Esophagus (tissue), 2 donors: ENCODE data around the gene LIMD2. TPM values are rescaled to one million over a fixed set of nuclear protein-coding genes. Genes with fewer than 3 reads are reported as not detected.

ENCODE experiments used
- H3K27ac ChIP-seq, 2 donors: one replicate each; pipeline ENCODE4 v1.5.1; 2013; ENCODE audit warnings: low read depth in 2 of 2, mild to moderate bottlenecking in 2 of 2, inconsistent platforms in 1 of 2, low read length in 1 of 2, moderate library complexity in 1 of 2
- H3K27me3 ChIP-seq, 2 donors: one replicate each; pipeline ENCODE4 v1.6.1; 2013; ENCODE audit warnings: low read length in 2 of 2, control low read depth in 1 of 2, mild to moderate bottlenecking in 1 of 2; ENCODE audit not compliant: insufficient read depth in 2 of 2, control insufficient read depth in 1 of 2
- H3K36me3 ChIP-seq, 2 donors: one replicate each; pipeline ENCODE4 v1.6.1; 2013; ENCODE audit warnings: low read length in 1 of 2; ENCODE audit not compliant: control insufficient read depth in 2 of 2, insufficient read depth in 2 of 2
- H3K4me1 ChIP-seq, 2 donors: one replicate each; pipeline ENCODE4 v1.6.1; 2013; ENCODE audit warnings: low read length in 1 of 2; ENCODE audit not compliant: control insufficient read depth in 2 of 2, insufficient read depth in 2 of 2
- H3K4me3 ChIP-seq, 2 donors: one replicate each; pipeline ENCODE4 v1.5.1; 2013; ENCODE audit warnings: low read length in 2 of 2, mild to moderate bottlenecking in 2 of 2, low read depth in 1 of 2, moderate library complexity in 1 of 2
- H3K9me3 ChIP-seq, 2 donors: one replicate each; pipeline ENCODE4 v1.6.1; 2013; ENCODE audit warnings: mild to moderate bottlenecking in 2 of 2, low read depth in 1 of 2, low read length in 1 of 2, moderate library complexity in 1 of 2; ENCODE audit not compliant: control insufficient read depth in 2 of 2, insufficient read depth in 1 of 2
- WGBS, 2 donors: extraction: QIAGEN DNeasy Blood & Tissue Kit; methylation state at CpG; one replicate each; pipeline ENCODE4 v1.1.7; 2013; 5-methylcytosine and 5-hydroxymethylcytosine counted together
- polyA plus RNA-seq, 2 donors: library from polyadenylated mRNA; stranded (reverse); fragments of 200-250 nt; gene quantifications; one replicate each; pipeline ENCODE4 v1.2.3, GENCODE V29; 2013
- donor health status: healthy with polysubstance abuse.
- donor health status: Bipolar disorder and iron deficiency.

Gene LIMD2
- polyA plus RNA-seq, 2 donors = 4.6 to 6.3 TPM

GRCh38 chr17:63647065-63647725 is 52.7 kb downstream of the LIMD2 start:
- Histone ChIP-seq H3K4me1 (no peaks in the 10 kb centered on the region), H3K27ac (no peak overlapping the region), H3K36me3 (peaks cover 0 to 14% of the 10 kb centered on the region in 2 donors), H3K9me3 (no peaks in the 10 kb centered on the region), H3K4me3 (no peak overlapping the region), H3K27me3 (no peaks in the 10 kb centered on the region)
- 79 to 88% methylated on average over 4 of the region's 4 CpGs for WGBS, 2 donors

- no peaks in the 10 kb centered on the region for H3K4me1 ChIP-seq
These were observed 53.5 kb downstream of the LIMD2 start for GRCh38 chr17:63646488-63646806.

More at GRCh38 chr17:63646488-63646806, 53.5 kb downstream of the LIMD2 start:
- Histone ChIP-seq H3K4me3 (no peak overlapping the region), H3K9me3 (no peaks in the 10 kb centered on the region), H3K27ac (no peak overlapping the region), H3K27me3 (no peaks in the 10 kb centered on the region), H3K36me3 (peaks cover 0 to 14% of the 10 kb centered on the region in 2 donors)
- 88 to 97% methylated on average over 1 of the region's 1 CpG for WGBS, 2 donors

Other genes with a start within 250 kb of the LIMD2 start
- 1 to 10 TPM; 1.2 to 1.9 TPM for gene ACE, start 223.1 kb downstream of the LIMD2 start, polyA plus RNA-seq
- under 1 TPM in 1 of 2 donors, not detected in 1; 0.04 TPM for gene KCNH6, start 176.8 kb downstream of the LIMD2 start, polyA plus RNA-seq
- gene DCAF7, start 149.6 kb downstream of the LIMD2 start, polyA plus RNA-seq = 10 to 100 TPM in 1 of 2 donors, 1 to 10 TPM in 1; 9.1 to 16.0 TPM
- gene TACO1, start 99.2 kb downstream of the LIMD2 start, polyA plus RNA-seq = 10 to 100 TPM in 1 of 2 donors, 1 to 10 TPM in 1; 8.5 to 17.2 TPM
- gene MAP3K3, start 77.7 kb downstream of the LIMD2 start, polyA plus RNA-seq = 10 to 100 TPM; 10.5 to 12.1 TPM
- 10 to 100 TPM; 15.5 to 17.2 TPM for gene STRADA, start 41.7 kb upstream of the LIMD2 start, polyA plus RNA-seq
- gene CCDC47, start 73.5 kb upstream of the LIMD2 start, polyA plus RNA-seq = 10 to 100 TPM; 16.3 to 36.4 TPM
- 10 to 100 TPM; 48.7 to 69.6 TPM for gene DDX42, start 74.0 kb upstream of the LIMD2 start, polyA plus RNA-seq
- gene PSMC5, start 127.3 kb upstream of the LIMD2 start, polyA plus RNA-seq = 100 to 1,000 TPM; 137 to 156 TPM
- 10 to 100 TPM; 15.1 to 18.5 TPM for gene FTSJ3, start 127.5 kb upstream of the LIMD2 start, polyA plus RNA-seq
- gene SMARCD2, start 142.6 kb upstream of the LIMD2 start, polyA plus RNA-seq = 10 to 100 TPM; 54.4 to 62.4 TPM
- not detected for gene CSH2, start 173.6 kb upstream of the LIMD2 start, polyA plus RNA-seq
- gene GH2, start 181.8 kb upstream of the LIMD2 start, polyA plus RNA-seq = not detected
- gene CSH1, start 196.4 kb upstream of the LIMD2 start, polyA plus RNA-seq = not detected
- gene CSHL1, start 211.1 kb upstream of the LIMD2 start, polyA plus RNA-seq = not detected
- gene GH1, start 218.7 kb upstream of the LIMD2 start, polyA plus RNA-seq = not detected
- gene CD79B, start 232.2 kb upstream of the LIMD2 start, polyA plus RNA-seq = 1 to 10 TPM; 1.2 to 1.5 TPM